ENCODE results near the gene ANAPC16. TPM values are rescaled to one million over a fixed set of nuclear protein-coding genes. Genes with fewer than 3 reads are reported as not detected.

The ANAPC16 gene
- polyA plus RNA-seq, 2 of the 4 experiments (the other 2 are of a cell fraction): 75.1 to 165 TPM

DNA sequence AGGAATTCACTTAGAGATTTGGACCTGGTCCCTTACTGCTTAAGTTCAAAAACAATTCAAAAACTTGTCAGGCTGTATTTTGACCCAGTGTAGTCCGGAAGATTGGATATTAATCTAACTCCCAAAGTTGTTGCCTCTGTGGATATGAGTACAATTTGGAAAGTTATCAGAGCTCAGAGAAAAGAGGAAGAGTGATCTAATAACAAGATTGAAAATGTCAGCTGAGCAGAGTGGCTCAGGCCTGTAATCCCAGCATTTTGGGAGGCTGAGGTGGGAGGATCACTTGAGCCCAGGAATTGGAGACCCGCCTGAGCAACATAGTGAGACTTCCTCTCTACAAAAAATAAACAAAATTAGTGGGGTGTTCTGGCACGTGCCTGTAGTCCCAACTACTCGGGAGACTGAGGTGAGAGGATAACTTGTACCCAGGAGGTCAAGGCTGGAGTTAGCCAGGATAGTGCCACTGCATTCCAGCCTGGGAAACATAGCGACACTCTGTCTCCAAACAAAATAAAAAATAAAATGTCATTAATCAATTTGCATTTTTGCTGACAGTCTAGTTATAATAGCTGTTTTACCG is 3.5 kb downstream of the ANAPC16 start (continued):
- TF ChIP-seq, protein P1, sequence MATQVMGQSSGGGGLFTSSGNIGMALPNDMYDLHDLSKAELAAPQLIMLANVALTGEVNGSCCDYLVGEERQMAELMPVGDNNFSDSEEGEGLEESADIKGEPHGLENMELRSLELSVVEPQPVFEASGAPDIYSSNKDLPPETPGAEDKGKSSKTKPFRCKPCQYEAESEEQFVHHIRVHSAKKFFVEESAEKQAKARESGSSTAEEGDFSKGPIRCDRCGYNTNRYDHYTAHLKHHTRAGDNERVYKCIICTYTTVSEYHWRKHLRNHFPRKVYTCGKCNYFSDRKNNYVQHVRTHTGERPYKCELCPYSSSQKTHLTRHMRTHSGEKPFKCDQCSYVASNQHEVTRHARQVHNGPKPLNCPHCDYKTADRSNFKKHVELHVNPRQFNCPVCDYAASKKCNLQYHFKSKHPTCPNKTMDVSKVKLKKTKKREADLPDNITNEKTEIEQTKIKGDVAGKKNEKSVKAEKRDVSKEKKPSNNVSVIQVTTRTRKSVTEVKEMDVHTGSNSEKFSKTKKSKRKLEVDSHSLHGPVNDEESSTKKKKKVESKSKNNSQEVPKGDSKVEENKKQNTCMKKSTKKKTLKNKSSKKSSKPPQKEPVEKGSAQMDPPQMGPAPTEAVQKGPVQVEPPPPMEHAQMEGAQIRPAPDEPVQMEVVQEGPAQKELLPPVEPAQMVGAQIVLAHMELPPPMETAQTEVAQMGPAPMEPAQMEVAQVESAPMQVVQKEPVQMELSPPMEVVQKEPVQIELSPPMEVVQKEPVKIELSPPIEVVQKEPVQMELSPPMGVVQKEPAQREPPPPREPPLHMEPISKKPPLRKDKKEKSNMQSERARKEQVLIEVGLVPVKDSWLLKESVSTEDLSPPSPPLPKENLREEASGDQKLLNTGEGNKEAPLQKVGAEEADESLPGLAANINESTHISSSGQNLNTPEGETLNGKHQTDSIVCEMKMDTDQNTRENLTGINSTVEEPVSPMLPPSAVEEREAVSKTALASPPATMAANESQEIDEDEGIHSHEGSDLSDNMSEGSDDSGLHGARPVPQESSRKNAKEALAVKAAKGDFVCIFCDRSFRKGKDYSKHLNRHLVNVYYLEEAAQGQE (IDR thresholded peaks at IDR 0.05): no peak
- no peak for TF ChIP-seq EP300 (IDR thresholded peaks at IDR 0.05)
- TF ChIP-seq NR3C1 (IDR thresholded peaks at IDR 0.05): no peak
- TF ChIP-seq HEYL (CRISPR knock-in tag; IDR thresholded peaks at IDR 0.05): no peak
- TF ChIP-seq HOXA7 (CRISPR knock-in tag; IDR thresholded peaks at IDR 0.05): no peak
- TF ChIP-seq RARB (CRISPR knock-in tag; IDR thresholded peaks at IDR 0.05): no peak
- no peak for TF ChIP-seq POLR2AphosphoS2 (conservative IDR thresholded peaks at IDR 0.05; ENCODE audit: low read length)

DNA sequence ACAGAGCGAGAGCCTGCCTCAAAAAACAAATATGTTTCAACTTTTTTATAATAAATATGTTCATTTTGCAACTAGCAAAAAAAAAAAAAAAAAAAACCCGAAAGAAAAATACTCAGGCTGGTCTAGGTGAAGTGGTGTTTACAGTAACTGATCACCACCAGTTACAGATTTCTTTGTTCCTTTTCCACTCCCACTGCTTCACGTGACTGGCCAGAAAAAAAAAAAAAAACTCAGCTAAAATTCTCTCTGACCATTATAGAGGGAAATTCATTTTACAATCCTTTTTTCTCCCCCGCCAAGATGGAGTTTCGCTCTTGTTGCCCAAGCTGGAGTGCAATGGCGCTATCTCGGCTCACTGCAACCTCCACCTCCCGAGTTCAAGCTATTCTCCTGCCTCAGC is 4.8 kb downstream of the ANAPC16 start:
- ChIA-PET CTCF (interaction anchor here (0.6 to 9.7 kb wide), 11 partner anchors 9 to 325 kb away, joined by 3 to 91 read pairs (median 4); partner anchors contain the start of gene DDIT4), POLR2A (interaction anchor here (0.6 to 0.7 kb wide), 2 partner anchors 21 to 39 kb away, joined by 3 to 5 read pairs; no protein-coding TSS in a partner anchor)
- Histone ChIP-seq H3K27ac (peak overlapping the region in 1 of 2 experiments; percentile 65; a peak in 3 of 6 replicates), H3K4me1 (peaks cover 38% of the 10 kb centered on the region), H3K9me3 (no peaks in the 10 kb centered on the region), H3K4me2 (no peak overlapping the region), H3K4me3 (no peak overlapping the region)
- no peak for TF ChIP-seq NFE2L2 (conservative IDR thresholded peaks at IDR 0.05; ENCODE audit: low read length)
- TF ChIP-seq, protein P1 (IDR thresholded peaks at IDR 0.05): no peak
- TF ChIP-seq, protein P2, sequence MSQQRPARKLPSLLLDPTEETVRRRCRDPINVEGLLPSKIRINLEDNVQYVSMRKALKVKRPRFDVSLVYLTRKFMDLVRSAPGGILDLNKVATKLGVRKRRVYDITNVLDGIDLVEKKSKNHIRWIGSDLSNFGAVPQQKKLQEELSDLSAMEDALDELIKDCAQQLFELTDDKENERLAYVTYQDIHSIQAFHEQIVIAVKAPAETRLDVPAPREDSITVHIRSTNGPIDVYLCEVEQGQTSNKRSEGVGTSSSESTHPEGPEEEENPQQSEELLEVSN (IDR thresholded peaks at IDR 0.05; ENCODE audit: borderline replicate concordance, low read depth): no peak
- TF ChIP-seq HOXB5 (CRISPR knock-in tag; IDR thresholded peaks at IDR 0.05): no peak
- no peak for TF ChIP-seq KDM5A (IDR thresholded peaks at IDR 0.05)
- no peak for TF ChIP-seq ZFP36 (IDR thresholded peaks at IDR 0.05; ENCODE audit: borderline replicate concordance, partially characterized antibody)
- no peak for DNase-seq (ENCODE audit: low read depth in 1 of 2, low spot score in 1 of 2)
- WGBS (ENCODE audit: missing lambda C conversion rate): 85% methylated on average over 8 of the region's 8 CpGs
- ATAC-seq: no peak
- FAIRE-seq: no peak

DNA sequence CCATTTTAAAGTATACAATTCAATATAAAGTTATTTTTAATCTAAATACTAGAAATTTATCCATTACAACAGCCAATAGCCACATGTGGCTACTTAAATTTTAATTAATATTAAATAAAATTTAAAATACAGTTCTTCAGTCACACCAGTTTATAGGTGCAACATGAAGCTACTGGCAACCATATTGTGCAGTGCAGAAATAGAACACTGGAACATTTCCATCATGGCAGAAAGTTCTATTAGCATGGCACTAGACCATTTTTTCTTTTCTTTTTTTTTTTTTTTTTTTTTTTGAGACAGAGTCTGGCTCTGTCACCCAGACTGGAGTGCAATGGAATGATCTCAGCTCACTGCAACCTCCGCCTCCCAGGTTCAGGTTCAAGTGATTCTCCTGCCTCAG is 5.5 kb downstream of the ANAPC16 start:
- no peak overlapping the region for H3K4me3 ChIP-seq
- ChIA-PET CTCF (interaction anchor here (0.6 to 9.7 kb wide), 16 partner anchors 8 to 325 kb away, joined by 3 to 91 read pairs (median 4); partner anchors contain the start of gene DDIT4), POLR2A (interaction anchor here (0.6 to 0.7 kb wide), 3 partner anchors 21 to 95 kb away, joined by 3 to 5 read pairs (median 5); no protein-coding TSS in a partner anchor)
- 93% methylated on average over 1 of the region's 1 CpG for WGBS (ENCODE audit: missing lambda C conversion rate)
- H3K4me2 ChIP-seq: no peak overlapping the region
- no peaks in the 10 kb centered on the region for H3K9me3 ChIP-seq
- DNase-seq (ENCODE audit: low read depth in 1 of 2, low spot score in 1 of 2): no peak
- ATAC-seq: no peak
- H3K27ac ChIP-seq: no peak overlapping the region; a peak in 1 of 6 replicates
- FAIRE-seq: no peak
- H3K4me1 ChIP-seq: peaks cover 41% of the 10 kb centered on the region
- TF ChIP-seq, protein P3, sequence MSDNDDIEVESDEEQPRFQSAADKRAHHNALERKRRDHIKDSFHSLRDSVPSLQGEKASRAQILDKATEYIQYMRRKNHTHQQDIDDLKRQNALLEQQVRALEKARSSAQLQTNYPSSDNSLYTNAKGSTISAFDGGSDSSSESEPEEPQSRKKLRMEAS (IDR thresholded peaks at IDR 0.05): no peak
- TF ChIP-seq NR3C1 (IDR thresholded peaks at IDR 0.05) (no peak), JUNB (IDR thresholded peaks at IDR 0.05) (no peak), MAZ (IDR thresholded peaks at IDR 0.05; ENCODE audit: borderline replicate concordance, low read depth, low read length) (no peak), CHD4 (IDR thresholded peaks at IDR 0.05; ENCODE audit: borderline replicate concordance) (no peak), SMC3 (IDR thresholded peaks at IDR 0.05) (no peak), HOXA7 (CRISPR knock-in tag; IDR thresholded peaks at IDR 0.05) (no peak), EP300 (IDR thresholded peaks at IDR 0.05) (no peak), EHMT2 (IDR thresholded peaks at IDR 0.05; ENCODE audit: low read depth) (no peak), RAD21 (conservative IDR thresholded peaks at IDR 0.05 in 1 of 2, IDR thresholded peaks at IDR 0.05 in 1 of 2) (no peak), NFE2L2 (conservative IDR thresholded peaks at IDR 0.05; ENCODE audit: low read length) (no peak)
- TF ChIP-seq, protein P4, sequence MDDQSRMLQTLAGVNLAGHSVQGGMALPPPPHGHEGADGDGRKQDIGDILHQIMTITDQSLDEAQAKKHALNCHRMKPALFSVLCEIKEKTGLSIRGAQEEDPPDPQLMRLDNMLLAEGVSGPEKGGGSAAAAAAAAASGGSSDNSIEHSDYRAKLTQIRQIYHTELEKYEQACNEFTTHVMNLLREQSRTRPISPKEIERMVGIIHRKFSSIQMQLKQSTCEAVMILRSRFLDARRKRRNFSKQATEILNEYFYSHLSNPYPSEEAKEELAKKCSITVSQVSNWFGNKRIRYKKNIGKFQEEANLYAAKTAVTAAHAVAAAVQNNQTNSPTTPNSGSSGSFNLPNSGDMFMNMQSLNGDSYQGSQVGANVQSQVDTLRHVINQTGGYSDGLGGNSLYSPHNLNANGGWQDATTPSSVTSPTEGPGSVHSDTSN (IDR thresholded peaks at IDR 0.05): no peak
- TF ChIP-seq, protein P5, sequence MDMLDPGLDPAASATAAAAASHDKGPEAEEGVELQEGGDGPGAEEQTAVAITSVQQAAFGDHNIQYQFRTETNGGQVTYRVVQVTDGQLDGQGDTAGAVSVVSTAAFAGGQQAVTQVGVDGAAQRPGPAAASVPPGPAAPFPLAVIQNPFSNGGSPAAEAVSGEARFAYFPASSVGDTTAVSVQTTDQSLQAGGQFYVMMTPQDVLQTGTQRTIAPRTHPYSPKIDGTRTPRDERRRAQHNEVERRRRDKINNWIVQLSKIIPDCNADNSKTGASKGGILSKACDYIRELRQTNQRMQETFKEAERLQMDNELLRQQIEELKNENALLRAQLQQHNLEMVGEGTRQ (IDR thresholded peaks at IDR 0.05): no peak
- TF ChIP-seq, protein P6, sequence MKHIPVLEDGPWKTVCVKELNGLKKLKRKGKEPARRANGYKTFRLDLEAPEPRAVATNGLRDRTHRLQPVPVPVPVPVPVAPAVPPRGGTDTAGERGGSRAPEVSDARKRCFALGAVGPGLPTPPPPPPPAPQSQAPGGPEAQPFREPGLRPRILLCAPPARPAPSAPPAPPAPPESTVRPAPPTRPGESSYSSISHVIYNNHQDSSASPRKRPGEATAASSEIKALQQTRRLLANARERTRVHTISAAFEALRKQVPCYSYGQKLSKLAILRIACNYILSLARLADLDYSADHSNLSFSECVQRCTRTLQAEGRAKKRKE (CRISPR knock-in tag; IDR thresholded peaks at IDR 0.05; ENCODE audit: low read depth): no peak

Data from A549 (cell line).